DOHH2 (cell line): Measurements from ENCODE around the gene ACADS.

Experiments used
- H3F3A ChIP-seq: fragments of 200-600 bp; sonication (generic), shearing (Covaris generic); 2 replicates; pipeline ENCODE4 v1.6.0; 2016; ENCODE audit warnings: antibody characterized with exemption, mild to moderate bottlenecking; ENCODE audit not compliant: control insufficient read depth, insufficient read depth
- H3K27ac ChIP-seq: fragments of 200-600 bp; sonication (generic); 2 replicates; pipeline ENCODE4 v1.5.1; 2014; ENCODE audit warnings: low read depth, mild to moderate bottlenecking, low read length, moderate library complexity
- H3K27me3 ChIP-seq: fragments of 200-600 bp; sonication (generic); 2 replicates; pipeline ENCODE4 v1.6.1; 2014; ENCODE audit warnings: mild to moderate bottlenecking, low read length, mixed read lengths; ENCODE audit not compliant: control insufficient read depth
- H3K36me3 ChIP-seq: fragments of 200-600 bp; sonication (generic); 2 replicates; pipeline ENCODE4 v1.6.1; 2014; ENCODE audit warnings: mild to moderate bottlenecking, low read length, moderate library complexity, mixed read lengths; ENCODE audit not compliant: control insufficient read depth
- H3K4me1 ChIP-seq: fragments of 200-600 bp; sonication (generic); 2 replicates; pipeline ENCODE4 v1.6.1; 2014; ENCODE audit warnings: mild to moderate bottlenecking, low read length, mixed read lengths; ENCODE audit not compliant: control insufficient read depth
- H3K4me2 ChIP-seq: fragments of 200-600 bp; sonication (generic); 2 replicates; pipeline ENCODE4 v1.6.0; 2014; ENCODE audit warnings: mild to moderate bottlenecking, low read length, moderate library complexity
- H3K4me3 ChIP-seq: fragments of 200-600 bp; sonication (generic); 2 replicates; pipeline ENCODE4 v1.5.1; 2014; ENCODE audit warnings: mild to moderate bottlenecking, low read length, mixed read lengths
- H3K79me2 ChIP-seq: fragments of 200-600 bp; sonication (generic); 2 replicates; pipeline ENCODE4 v1.6.1; 2014; ENCODE audit warnings: mild to moderate bottlenecking, low read length, mixed read lengths; ENCODE audit not compliant: control insufficient read depth
- H3K9me2 ChIP-seq: fragments of 200-600 bp; sonication (generic); replicated peaks from 2 replicates; pipeline ENCODE4 v1.6.1; 2014; ENCODE audit warnings: mild to moderate bottlenecking, low read length, mixed read lengths; ENCODE audit not compliant: control insufficient read depth
- H3K9me3 ChIP-seq: fragments of 200-600 bp; sonication (generic); 2 replicates; pipeline ENCODE4 v1.6.1; 2014; ENCODE audit warnings: antibody characterized with exemption, low read length, mixed read lengths; ENCODE audit not compliant: control insufficient read depth, insufficient read depth
- H4K20me1 ChIP-seq: fragments of 200-600 bp; sonication (generic); 2 replicates; pipeline ENCODE4 v1.6.0; 2014; ENCODE audit warnings: low read depth, mild to moderate bottlenecking, antibody characterized with exemption, low read length, moderate library complexity; ENCODE audit not compliant: control insufficient read depth, insufficient read depth
- EZH2phosphoT487 ChIP-seq: fragments of 200-600 bp; sonication (generic); IDR thresholded peaks from 2 replicates; pipeline ENCODE4 v1.6.1; 2017; ENCODE audit warnings: borderline replicate concordance, mild to moderate bottlenecking, antibody characterized with exemption, low read length, moderate library complexity, mixed read lengths
- TF ChIP-seq, protein P1 (sequence below): fragments of 200-600 bp; sonication (generic); IDR thresholded peaks from one replicate; pipeline ENCODE4 v1.5.1; 2014; ENCODE audit warnings: antibody characterized with exemption, mild to moderate bottlenecking, low read depth, low read length; ENCODE audit not compliant: poor library complexity, severe bottlenecking

The ACADS gene

GRCh38 chr12:120738252-120739030 is 12.8 kb downstream of the ACADS start:
- no peaks in the 10 kb centered on the region for H3F3A ChIP-seq
- H3K9me2 ChIP-seq: no peaks in the 10 kb centered on the region
- H3K9me3 ChIP-seq: no peaks in the 10 kb centered on the region
- no peak overlapping the region for H3K4me2 ChIP-seq
- H3K27me3 ChIP-seq: no peaks in the 10 kb centered on the region
- H3K4me1 ChIP-seq: no peaks in the 10 kb centered on the region
- H3K27ac ChIP-seq: no peak overlapping the region
- H3K79me2 ChIP-seq: no peaks in the 10 kb centered on the region
- no peak overlapping the region for H3K4me3 ChIP-seq
- TF ChIP-seq EZH2phosphoT487: no peak
- TF ChIP-seq, protein P1, sequence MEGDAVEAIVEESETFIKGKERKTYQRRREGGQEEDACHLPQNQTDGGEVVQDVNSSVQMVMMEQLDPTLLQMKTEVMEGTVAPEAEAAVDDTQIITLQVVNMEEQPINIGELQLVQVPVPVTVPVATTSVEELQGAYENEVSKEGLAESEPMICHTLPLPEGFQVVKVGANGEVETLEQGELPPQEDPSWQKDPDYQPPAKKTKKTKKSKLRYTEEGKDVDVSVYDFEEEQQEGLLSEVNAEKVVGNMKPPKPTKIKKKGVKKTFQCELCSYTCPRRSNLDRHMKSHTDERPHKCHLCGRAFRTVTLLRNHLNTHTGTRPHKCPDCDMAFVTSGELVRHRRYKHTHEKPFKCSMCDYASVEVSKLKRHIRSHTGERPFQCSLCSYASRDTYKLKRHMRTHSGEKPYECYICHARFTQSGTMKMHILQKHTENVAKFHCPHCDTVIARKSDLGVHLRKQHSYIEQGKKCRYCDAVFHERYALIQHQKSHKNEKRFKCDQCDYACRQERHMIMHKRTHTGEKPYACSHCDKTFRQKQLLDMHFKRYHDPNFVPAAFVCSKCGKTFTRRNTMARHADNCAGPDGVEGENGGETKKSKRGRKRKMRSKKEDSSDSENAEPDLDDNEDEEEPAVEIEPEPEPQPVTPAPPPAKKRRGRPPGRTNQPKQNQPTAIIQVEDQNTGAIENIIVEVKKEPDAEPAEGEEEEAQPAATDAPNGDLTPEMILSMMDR: no peak
- H3K36me3 ChIP-seq: no peaks in the 10 kb centered on the region
- no peaks in the 10 kb centered on the region for H4K20me1 ChIP-seq

DNA sequence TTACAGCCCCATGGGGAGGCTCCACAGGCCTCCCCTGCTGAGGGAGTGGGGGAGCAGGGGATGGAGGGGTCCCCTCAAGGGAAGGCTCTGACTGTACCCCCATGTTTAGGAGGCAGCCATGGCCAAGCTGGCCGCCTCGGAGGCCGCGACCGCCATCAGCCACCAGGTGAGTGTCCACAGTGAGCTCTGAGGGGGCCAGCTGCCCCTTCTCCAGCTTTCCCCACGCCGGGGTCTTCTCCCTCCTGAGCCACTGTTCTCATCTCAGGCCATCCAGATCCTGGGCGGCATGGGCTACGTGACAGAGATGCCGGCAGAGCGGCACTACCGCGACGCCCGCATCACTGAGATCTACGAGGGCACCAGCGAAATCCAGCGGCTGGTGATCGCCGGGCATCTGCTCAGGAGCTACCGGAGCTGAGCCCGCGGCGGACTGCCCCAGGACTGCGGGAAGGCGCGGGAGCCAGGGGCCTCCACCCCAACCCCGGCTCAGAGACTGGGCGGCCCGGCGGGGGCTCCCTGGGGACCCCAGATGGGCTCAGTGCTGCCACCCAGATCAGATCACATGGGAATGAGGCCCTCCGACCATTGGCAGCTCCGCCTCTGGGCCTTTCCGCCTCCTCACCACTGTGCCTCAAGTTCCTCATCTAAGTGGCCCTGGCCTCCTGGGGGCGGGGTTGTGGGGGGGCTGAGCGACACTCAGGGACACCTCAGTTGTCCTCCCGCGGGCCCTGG is 13.6 kb downstream of the ACADS start:
- H4K20me1 ChIP-seq: no peaks in the 10 kb centered on the region
- H3K79me2 ChIP-seq: no peaks in the 10 kb centered on the region
- TF ChIP-seq, protein P1: no peak
- no peak for TF ChIP-seq EZH2phosphoT487
- no peaks in the 10 kb centered on the region for H3F3A ChIP-seq
- no peaks in the 10 kb centered on the region for H3K4me1 ChIP-seq
- no peaks in the 10 kb centered on the region for H3K9me2 ChIP-seq
- H3K4me2 ChIP-seq: no peak overlapping the region
- no peak overlapping the region for H3K27ac ChIP-seq
- no peak overlapping the region for H3K4me3 ChIP-seq
- no peaks in the 10 kb centered on the region for H3K9me3 ChIP-seq
- no peaks in the 10 kb centered on the region for H3K27me3 ChIP-seq
- H3K36me3 ChIP-seq: no peaks in the 10 kb centered on the region

GRCh38 chr12:120739821-120740613 is 14.4 kb downstream of the ACADS start:
- H3K27ac ChIP-seq: no peak overlapping the region
- no peaks in the 10 kb centered on the region for H3F3A ChIP-seq

More at GRCh38 chr12:120739821-120740613, 14.4 kb downstream of the ACADS start:
- Histone ChIP-seq H4K20me1 (no peaks in the 10 kb centered on the region), H3K27me3 (no peaks in the 10 kb centered on the region), H3K9me3 (no peaks in the 10 kb centered on the region), H3K4me3 (no peak overlapping the region), H3K36me3 (no peaks in the 10 kb centered on the region), H3K9me2 (no peaks in the 10 kb centered on the region), H3K4me2 (no peak overlapping the region), H3K79me2 (no peaks in the 10 kb centered on the region), H3K4me1 (no peaks in the 10 kb centered on the region)
- no peak for TF ChIP-seq EZH2phosphoT487
- TF ChIP-seq, protein P1: no peak
